Trophoblast cell (in vitro differentiated cells and primary cell): ENCODE results near the gene HERC4.

Experiments used
- DNase-seq, 2 donors: peaks; one replicate each; pipeline ENCODE4 v3.0.0-alpha.2; 2016
- H2AFZ ChIP-seq: 2 replicates; pipeline ENCODE4 v1.6.1; 2013; ENCODE audit warnings: low read length, moderate library complexity, mild to moderate bottlenecking; ENCODE audit not compliant: insufficient read depth, poor library complexity
- H2AK5ac ChIP-seq: 2 replicates; pipeline ENCODE4 v1.6.1; 2013; ENCODE audit warnings: mild to moderate bottlenecking, low read length
- H2BK120ac ChIP-seq: 2 replicates; pipeline ENCODE4 v1.6.1; 2013; ENCODE audit warnings: low read length, mild to moderate bottlenecking, moderate library complexity; ENCODE audit not compliant: insufficient read depth, poor library complexity
- H2BK12ac ChIP-seq: 2 replicates; pipeline ENCODE4 v1.6.1; 2013; ENCODE audit warnings: mild to moderate bottlenecking, low read length, moderate library complexity
- H2BK5ac ChIP-seq: 2 replicates; pipeline ENCODE4 v1.6.1; 2013; ENCODE audit warnings: low read length, low read depth, moderate library complexity, mild to moderate bottlenecking; ENCODE audit not compliant: poor library complexity
- H3K14ac ChIP-seq: 2 replicates; pipeline ENCODE4 v1.6.1; 2013; ENCODE audit warnings: mild to moderate bottlenecking, low read length
- H3K18ac ChIP-seq: 2 replicates; pipeline ENCODE4 v1.6.1; 2013; ENCODE audit warnings: mild to moderate bottlenecking, low read length
- H3K23ac ChIP-seq: 2 replicates; pipeline ENCODE4 v1.6.1; 2013; ENCODE audit warnings: low read length
- H3K27ac ChIP-seq: 2 replicates; pipeline ENCODE4 v1.5.1; 2013; ENCODE audit warnings: low read depth, mild to moderate bottlenecking, inconsistent platforms, low read length, moderate library complexity
- H3K27me3 ChIP-seq: 2 replicates; pipeline ENCODE4 v1.6.1; 2013; ENCODE audit warnings: inconsistent platforms, mild to moderate bottlenecking, low read length, moderate library complexity; ENCODE audit not compliant: insufficient read depth
- H3K36me3 ChIP-seq, 2 experiments: 1 replicate in 1 of 2; 2 replicates in 1 of 2; pipeline ENCODE4 v1.6.1; 2013; ENCODE audit warnings: low read length in 2 of 2, mild to moderate bottlenecking in 2 of 2, moderate library complexity in 1 of 2; ENCODE audit not compliant: insufficient read depth in 2 of 2, control insufficient read depth in 1 of 2
- H3K4ac ChIP-seq: 2 replicates; pipeline ENCODE4 v1.6.1; 2013; ENCODE audit warnings: low read depth, mild to moderate bottlenecking, low read length, moderate library complexity
- H3K4me1 ChIP-seq, 2 experiments: 1 replicate in 1 of 2; 2 replicates in 1 of 2; pipeline ENCODE4 v1.6.1; 2013; ENCODE audit warnings: low read length in 2 of 2, mild to moderate bottlenecking in 2 of 2, moderate library complexity in 1 of 2; ENCODE audit not compliant: insufficient read depth in 2 of 2, control insufficient read depth in 1 of 2
- H3K4me2 ChIP-seq: 2 replicates; pipeline ENCODE4 v1.6.1; 2013; ENCODE audit warnings: inconsistent platforms, mild to moderate bottlenecking, low read length, moderate library complexity
- H3K4me3 ChIP-seq: 2 replicates; pipeline ENCODE4 v1.5.1; 2013; ENCODE audit warnings: mild to moderate bottlenecking, low read depth, low read length, inconsistent platforms
- H3K79me1 ChIP-seq: one replicate; pipeline ENCODE4 v1.6.1; 2013; ENCODE audit warnings: low read length
- H3K79me2 ChIP-seq: 2 replicates; pipeline ENCODE4 v1.6.1; 2013; ENCODE audit warnings: low read length, mild to moderate bottlenecking; ENCODE audit not compliant: control insufficient read depth, insufficient read depth, poor library complexity
- H3K9ac ChIP-seq: 2 replicates; pipeline ENCODE4 v1.6.1; 2013; ENCODE audit warnings: mild to moderate bottlenecking, low read length
- H3K9me3 ChIP-seq: 2 replicates; pipeline ENCODE4 v1.6.1; 2013; ENCODE audit warnings: low read depth, mild to moderate bottlenecking, control low read depth, inconsistent platforms, low read length; ENCODE audit not compliant: insufficient read depth
- H4K12ac ChIP-seq: 2 replicates; pipeline ENCODE4 v1.6.1; 2013; ENCODE audit warnings: low read depth, mild to moderate bottlenecking, low read length, moderate library complexity
- H4K8ac ChIP-seq: 2 replicates; pipeline ENCODE4 v1.6.1; 2013; ENCODE audit warnings: low read depth, mild to moderate bottlenecking, low read length, moderate library complexity
- H4K91ac ChIP-seq: one replicate; pipeline ENCODE4 v1.6.1; 2013; ENCODE audit warnings: low read depth, mild to moderate bottlenecking, low read length, moderate library complexity
- WGBS: extraction: QIAGEN DNeasy Blood & Tissue Kit; methylation state at CpG from one replicate; pipeline ENCODE4 v1.1.7; 2013; ENCODE audit warnings: missing lambda C conversion rate; ENCODE audit not compliant: insufficient read length, insufficient coverage; ENCODE audit errors: extremely low coverage; 5-methylcytosine and 5-hydroxymethylcytosine counted together

HERC4 gene

DNA sequence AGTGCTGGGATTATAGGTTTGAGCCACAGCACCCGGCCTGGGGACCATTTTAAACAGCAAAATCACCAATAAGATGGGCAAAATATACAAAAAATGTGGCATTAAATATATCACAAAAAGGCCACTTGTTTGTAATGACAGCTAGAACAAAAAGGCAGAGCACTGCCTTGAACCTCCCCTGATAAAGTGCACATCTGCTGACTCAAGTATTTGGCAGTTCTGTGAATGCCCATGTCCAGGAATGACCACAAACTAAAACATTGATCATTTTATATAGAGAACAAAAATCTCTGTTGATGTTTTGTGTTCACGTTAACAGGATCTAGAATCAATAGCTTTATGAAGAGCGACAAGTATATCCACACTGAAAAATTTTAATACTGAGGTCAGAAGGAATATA, 21.5 kb downstream of the HERC4 start:
- no peak for DNase-seq
- Histone ChIP-seq H4K91ac (no peak overlapping the region), H3K9ac (no peak overlapping the region), H4K12ac (no peak overlapping the region), H2AK5ac (no peak overlapping the region), H3K27me3 (no peaks in the 10 kb centered on the region), H3K36me3 (peaks cover 0 to 3% of the 10 kb centered on the region in 2 experiments), H3K4me2 (no peak overlapping the region), H2BK5ac (no peak overlapping the region), H4K8ac (no peak overlapping the region), H3K27ac (no peak overlapping the region), H2BK120ac (no peak overlapping the region), H3K18ac (no peak overlapping the region), H3K79me2 (no peaks in the 10 kb centered on the region), H3K4me3 (no peak overlapping the region), H3K23ac (no peak overlapping the region), H3K9me3 (no peaks in the 10 kb centered on the region), H3K4ac (no peak overlapping the region), H2BK12ac (no peak overlapping the region), H3K4me1 (no peaks in the 10 kb centered on the region), H3K14ac (no peak overlapping the region), H3K79me1 (no peaks in the 10 kb centered on the region), H2AFZ (no peak overlapping the region)
- no CpG with 5 or more reads among the region's 3 CpGs for WGBS

DNA sequence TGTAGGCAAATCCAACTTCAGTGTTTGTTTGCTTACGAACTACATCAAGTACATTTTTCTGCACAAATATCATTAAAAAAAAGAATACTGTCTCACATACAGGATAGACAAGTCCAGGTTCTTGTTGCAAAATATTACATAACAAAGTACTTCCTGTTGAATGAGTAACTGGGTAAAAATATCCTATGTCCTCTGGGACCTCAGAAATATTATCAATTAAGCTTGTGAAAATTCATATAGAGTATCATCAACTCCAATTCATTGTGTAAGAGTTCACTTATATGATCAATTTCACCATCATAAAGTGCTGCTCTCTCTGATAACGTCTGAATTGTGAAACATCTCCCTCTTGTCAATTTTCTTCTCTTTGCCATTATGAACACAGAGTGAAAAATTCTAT, 22.6 kb downstream of the HERC4 start:
- no CpG with 5 or more reads among the region's 2 CpGs for WGBS
- Histone ChIP-seq H3K23ac (no peak overlapping the region), H4K91ac (no peak overlapping the region), H3K27me3 (no peaks in the 10 kb centered on the region), H2BK12ac (no peak overlapping the region), H3K14ac (no peak overlapping the region), H3K79me2 (no peaks in the 10 kb centered on the region), H4K12ac (no peak overlapping the region), H3K27ac (no peak overlapping the region), H3K79me1 (no peaks in the 10 kb centered on the region), H2BK5ac (no peak overlapping the region), H3K4me1 (no peaks in the 10 kb centered on the region), H2BK120ac (no peak overlapping the region), H2AK5ac (no peak overlapping the region), H3K9ac (no peak overlapping the region), H3K9me3 (no peaks in the 10 kb centered on the region), H3K4me3 (no peak overlapping the region), H3K18ac (no peak overlapping the region), H3K4me2 (no peak overlapping the region), H3K4ac (no peak overlapping the region), H3K36me3 (peaks cover 0 to 2% of the 10 kb centered on the region in 2 experiments), H4K8ac (no peak overlapping the region), H2AFZ (no peak overlapping the region)
- peak in 1 of 2 donors; percentile 39 for DNase-seq

DNA sequence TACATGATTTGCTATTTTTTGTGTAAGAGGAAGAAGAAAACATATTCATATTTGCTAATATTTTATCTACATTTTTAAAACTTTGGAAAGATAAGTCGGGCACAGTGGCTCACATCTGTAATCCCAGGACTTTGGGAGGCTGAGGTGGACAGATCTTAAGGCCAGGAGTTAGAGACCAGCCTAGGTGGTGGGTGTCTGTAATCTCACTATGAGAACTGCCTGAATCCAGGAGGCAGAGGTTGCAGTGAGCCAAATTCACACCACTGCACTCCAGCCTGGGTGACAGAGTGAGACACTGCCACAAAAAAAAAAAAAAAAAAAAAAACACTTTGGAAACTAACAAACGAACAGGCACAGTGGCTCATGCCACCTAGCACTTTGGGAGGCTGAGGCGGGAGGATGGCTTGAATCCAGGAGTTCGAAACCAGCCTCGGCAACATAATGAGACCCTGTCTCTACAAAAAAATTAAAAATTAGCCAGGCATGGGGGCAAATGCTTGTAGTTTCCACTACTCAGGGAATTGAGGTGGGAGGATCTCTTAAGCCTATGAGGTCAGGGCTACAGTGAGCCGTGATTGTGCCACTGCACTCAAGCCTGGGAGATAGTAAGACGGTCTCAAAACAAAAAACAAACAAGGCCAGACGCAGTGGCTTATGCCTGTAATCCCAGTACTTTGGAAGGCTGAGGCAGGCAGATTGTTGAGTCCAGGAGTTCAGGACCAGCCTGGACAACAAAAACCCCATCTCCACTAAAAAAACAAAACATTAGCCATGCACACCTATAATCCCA, 25.6 kb downstream of the HERC4 start:
- H3K27me3 ChIP-seq = no peaks in the 10 kb centered on the region
- no peak overlapping the region for H2BK120ac ChIP-seq
- no peak overlapping the region for H3K9ac ChIP-seq
- no peak overlapping the region for H3K4ac ChIP-seq
- no peak overlapping the region for H2AFZ ChIP-seq
- H3K18ac ChIP-seq = no peak overlapping the region
- peaks cover 2% of the 10 kb centered on the region in 2 experiments for H3K36me3 ChIP-seq
- no peak overlapping the region for H3K4me2 ChIP-seq
- no peak overlapping the region for H3K27ac ChIP-seq
- no peak overlapping the region for H2BK12ac ChIP-seq
- no peaks in the 10 kb centered on the region for H3K9me3 ChIP-seq
- no peak for DNase-seq
- no peak overlapping the region for H4K8ac ChIP-seq
- no peak overlapping the region for H2AK5ac ChIP-seq
- H3K23ac ChIP-seq = no peak overlapping the region
- no CpG with 5 or more reads among the region's 8 CpGs for WGBS
- no peak overlapping the region for H3K14ac ChIP-seq
- no peaks in the 10 kb centered on the region for H3K79me1 ChIP-seq
- no peaks in the 10 kb centered on the region for H3K4me1 ChIP-seq
- no peak overlapping the region for H2BK5ac ChIP-seq
- no peak overlapping the region for H4K12ac ChIP-seq
- H3K4me3 ChIP-seq = no peak overlapping the region
- H3K79me2 ChIP-seq = no peaks in the 10 kb centered on the region
- H4K91ac ChIP-seq = no peak overlapping the region

DNA sequence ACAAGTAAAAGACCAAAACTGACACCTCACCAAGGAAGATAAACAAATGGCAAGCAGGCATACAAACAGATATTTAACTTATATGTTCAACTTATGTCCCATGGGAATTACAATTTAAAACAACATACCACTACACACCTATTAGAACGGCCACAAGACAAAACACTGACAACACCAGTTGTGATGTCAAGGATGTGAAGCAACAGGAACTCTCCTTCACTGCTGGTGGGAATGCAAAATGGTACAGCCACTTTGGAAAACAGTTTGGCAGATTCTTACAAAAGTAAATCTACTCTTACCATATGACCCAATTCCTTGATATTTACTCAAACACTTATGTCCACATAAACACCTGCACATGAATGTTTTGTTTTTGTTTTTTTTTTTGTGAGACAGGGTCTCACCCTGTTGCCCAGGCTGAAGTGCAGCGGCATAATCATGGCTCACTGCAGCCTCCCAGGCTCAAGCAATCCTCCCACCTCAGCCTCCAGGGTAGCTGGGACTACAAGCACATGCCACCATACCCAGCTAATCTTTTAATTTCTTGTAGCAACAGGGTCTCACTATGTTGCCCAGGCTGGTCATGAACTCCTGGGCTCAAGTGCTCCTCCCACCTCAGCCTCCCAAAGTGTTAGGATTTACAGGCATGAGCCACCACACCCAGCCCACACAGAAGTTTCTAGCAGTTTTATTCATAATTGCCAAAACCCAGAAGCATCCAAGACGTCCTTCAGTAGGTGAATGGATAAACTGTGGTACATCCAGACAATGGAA, 27.3 kb downstream of the HERC4 start:
- no peak overlapping the region for H3K4me3 ChIP-seq
- H2AFZ ChIP-seq = no peak overlapping the region
- no peaks in the 10 kb centered on the region for H3K79me2 ChIP-seq
- no peak overlapping the region for H3K4ac ChIP-seq
- DNase-seq = no peak
- H3K79me1 ChIP-seq = no peaks in the 10 kb centered on the region
- peak overlapping the region; percentile 53 for H3K18ac ChIP-seq
- H4K91ac ChIP-seq = no peak overlapping the region
- no peak overlapping the region for H4K8ac ChIP-seq
- no peak overlapping the region for H2BK120ac ChIP-seq
- no peak overlapping the region for H4K12ac ChIP-seq
- H2BK12ac ChIP-seq = no peak overlapping the region
- H3K9me3 ChIP-seq = no peaks in the 10 kb centered on the region
- H3K23ac ChIP-seq = no peak overlapping the region
- no peak overlapping the region for H3K4me2 ChIP-seq
- no peak overlapping the region for H3K9ac ChIP-seq
- no peak overlapping the region for H3K27ac ChIP-seq
- no peak overlapping the region for H2BK5ac ChIP-seq
- H2AK5ac ChIP-seq = no peak overlapping the region
- peaks cover 5 to 6% of the 10 kb centered on the region in 2 experiments for H3K36me3 ChIP-seq
- H3K27me3 ChIP-seq = no peaks in the 10 kb centered on the region
- H3K14ac ChIP-seq = no peak overlapping the region
- WGBS = no CpG with 5 or more reads among the region's 3 CpGs
- H3K4me1 ChIP-seq = no peaks in the 10 kb centered on the region
